Measurements from ENCODE around the gene MYO7A.

DNA sequence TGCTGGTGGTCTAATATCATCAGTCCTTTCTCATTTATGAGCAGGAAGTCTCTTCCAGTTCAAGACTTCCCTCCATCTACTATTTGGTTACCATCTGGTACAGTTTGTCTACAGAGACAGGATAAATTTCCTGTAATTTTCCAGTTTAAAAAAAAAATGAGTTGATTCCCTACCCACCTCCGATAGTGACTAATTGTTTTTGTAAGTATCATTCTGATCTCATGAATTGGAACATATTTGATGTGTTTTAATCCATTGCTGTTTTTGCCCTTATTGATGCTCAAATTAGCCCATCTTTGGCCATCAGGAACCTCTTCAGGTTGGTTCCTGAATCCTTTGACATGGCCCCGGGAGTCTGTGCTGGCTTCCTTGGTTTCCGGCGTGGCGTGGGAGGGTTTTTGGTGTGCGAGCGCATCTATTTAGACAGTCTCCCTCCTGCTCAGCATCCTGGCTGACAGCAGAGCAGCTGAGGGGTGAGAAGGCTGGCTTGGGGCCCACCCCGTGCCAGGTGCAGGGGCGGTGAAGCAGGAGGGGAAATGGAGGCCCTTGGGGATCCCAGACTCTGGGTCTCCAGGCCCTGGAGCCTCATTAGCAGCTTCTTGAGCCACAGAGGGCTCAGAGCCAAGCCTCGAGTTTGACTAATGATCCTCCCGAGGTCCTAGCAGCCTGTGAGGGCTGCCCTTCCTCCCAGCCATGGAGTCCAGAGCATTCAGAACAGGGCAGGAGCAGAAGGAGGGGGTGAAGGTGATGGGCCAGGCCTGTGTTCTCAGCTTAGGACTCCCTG, 18.6 kb upstream of the MYO7A start:
- TF ChIP-seq, protein P1, sequence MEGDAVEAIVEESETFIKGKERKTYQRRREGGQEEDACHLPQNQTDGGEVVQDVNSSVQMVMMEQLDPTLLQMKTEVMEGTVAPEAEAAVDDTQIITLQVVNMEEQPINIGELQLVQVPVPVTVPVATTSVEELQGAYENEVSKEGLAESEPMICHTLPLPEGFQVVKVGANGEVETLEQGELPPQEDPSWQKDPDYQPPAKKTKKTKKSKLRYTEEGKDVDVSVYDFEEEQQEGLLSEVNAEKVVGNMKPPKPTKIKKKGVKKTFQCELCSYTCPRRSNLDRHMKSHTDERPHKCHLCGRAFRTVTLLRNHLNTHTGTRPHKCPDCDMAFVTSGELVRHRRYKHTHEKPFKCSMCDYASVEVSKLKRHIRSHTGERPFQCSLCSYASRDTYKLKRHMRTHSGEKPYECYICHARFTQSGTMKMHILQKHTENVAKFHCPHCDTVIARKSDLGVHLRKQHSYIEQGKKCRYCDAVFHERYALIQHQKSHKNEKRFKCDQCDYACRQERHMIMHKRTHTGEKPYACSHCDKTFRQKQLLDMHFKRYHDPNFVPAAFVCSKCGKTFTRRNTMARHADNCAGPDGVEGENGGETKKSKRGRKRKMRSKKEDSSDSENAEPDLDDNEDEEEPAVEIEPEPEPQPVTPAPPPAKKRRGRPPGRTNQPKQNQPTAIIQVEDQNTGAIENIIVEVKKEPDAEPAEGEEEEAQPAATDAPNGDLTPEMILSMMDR (IDR thresholded peaks at IDR 0.05): no peak
- no peak for TF ChIP-seq POLR2A (IDR thresholded peaks at IDR 0.05)

Measured in thyroid gland (tissue), 4 donors.